SHP77 (cell line): Measurements from ENCODE around the gene ZSCAN30.

Experiments used
- DNase-seq, 2 experiments: peaks; one replicate each; lab custom pipeline; 2025; lab: John Stamatoyannopoulos, UW

The ZSCAN30 gene

GRCh38 chr18:35278969-35279368 lies 11.1 kb downstream of the ZSCAN30 start:
- no peak for DNase-seq

GRCh38 chr18:35278085-35278484 lies 11.9 kb downstream of the ZSCAN30 start:
- no peak for DNase-seq

GRCh38 chr18:35277633-35278032 lies 12.4 kb downstream of the ZSCAN30 start:
- no peak for DNase-seq

- no peak for DNase-seq
Observed at GRCh38 chr18:35276267-35276666, 13.8 kb downstream of the ZSCAN30 start.

- no peak for DNase-seq
Observed at GRCh38 chr18:35271656-35272055, 18.4 kb downstream of the ZSCAN30 start.

GRCh38 chr18:35268821-35269220 lies 21.2 kb downstream of the ZSCAN30 start:
- DNase-seq, result no peak

GRCh38 chr18:35267809-35268208 lies 22.2 kb downstream of the ZSCAN30 start:
- DNase-seq, result no peak

- no peak for DNase-seq
Observed at GRCh38 chr18:35267161-35267651, 22.8 kb downstream of the ZSCAN30 start.

GRCh38 chr18:35264409-35264808 lies 25.6 kb downstream of the ZSCAN30 start:
- no peak for DNase-seq

- DNase-seq, result no peak
Observed at GRCh38 chr18:35256947-35257346, 33.1 kb downstream of the ZSCAN30 start.

- DNase-seq, result no peak
Observed at GRCh38 chr18:35253655-35254287, 36.3 kb downstream of the ZSCAN30 start.

GRCh38 chr18:35252466-35252865 lies 37.6 kb downstream of the ZSCAN30 start:
- no peak for DNase-seq

- DNase-seq, result no peak
Observed at GRCh38 chr18:35248429-35248828, 41.6 kb downstream of the ZSCAN30 start.

GRCh38 chr18:35247412-35248249 lies 42.4 kb downstream of the ZSCAN30 start:
- DNase-seq, result no peak

- no peak for DNase-seq
Observed at GRCh38 chr18:35246831-35247230, 43.2 kb downstream of the ZSCAN30 start.

- no peak for DNase-seq
Observed at GRCh38 chr18:35245719-35246317, 44.2 kb downstream of the ZSCAN30 start.

GRCh38 chr18:35244671-35245070 lies 45.4 kb downstream of the ZSCAN30 start:
- no peak for DNase-seq

- DNase-seq, result no peak
Observed at GRCh38 chr18:35242426-35242825, 47.6 kb downstream of the ZSCAN30 start.

- DNase-seq, result no peak
Observed at GRCh38 chr18:35241448-35241804, 48.6 kb downstream of the ZSCAN30 start.

GRCh38 chr18:35240664-35241447 lies 49.2 kb downstream of the ZSCAN30 start, which contains the start of gene ZNF397:
Gene ZNF397 (plus strand): TSS chr18:35241034. CDS start chr18:35242471, 1,437 bp downstream.
- DNase-seq, result peak; percentile 97

- DNase-seq, result peak in 1 of 2 experiments; percentile 1
Observed at GRCh38 chr18:35239314-35239713, 50.7 kb downstream of the ZSCAN30 start.
